GM06990 (cell line): ENCODE results near the gene CYBRD1.

Experiments
- DNase-seq: peaks from one replicate; pipeline ENCODE4 v3.0.0-alpha.2; 2011; ENCODE audit not compliant: insufficient read length; ENCODE audit errors: extremely low read depth
- H3K27me3 ChIP-seq: replicated peaks from 2 replicates; pipeline ENCODE4 v1.6.0; 2011; ENCODE audit warnings: low read length; ENCODE audit not compliant: control insufficient read depth, insufficient read depth
- H3K36me3 ChIP-seq: 2 replicates; pipeline ENCODE4 v1.5.1; 2011; ENCODE audit warnings: low read length; ENCODE audit not compliant: control insufficient read depth, insufficient read depth
- H3K4me3 ChIP-seq: replicated peaks from 2 replicates; pipeline ENCODE4 v1.5.1; 2011; ENCODE audit warnings: low read depth, mild to moderate bottlenecking, control low read depth, low read length
- CTCF ChIP-seq: IDR thresholded peaks from 2 replicates; pipeline ENCODE4 v1.5.1; 2011; ENCODE audit warnings: low read length, control low read depth, mild to moderate bottlenecking, inconsistent platforms; ENCODE audit not compliant: insufficient read depth, poor library complexity, severe bottlenecking

CYBRD1 gene

GRCh38 chr2:171595456-171595855, 73.2 kb downstream of the CYBRD1 start:
- Histone ChIP-seq H3K4me3 (no peak overlapping the region), H3K36me3 (no peaks in the 10 kb centered on the region), H3K27me3 (no peaks in the 10 kb centered on the region)
- no peak for DNase-seq
- TF ChIP-seq CTCF: no peak

- H3K27me3 ChIP-seq: no peaks in the 10 kb centered on the region
- H3K36me3 ChIP-seq: no peaks in the 10 kb centered on the region
- no peak for TF ChIP-seq CTCF
- DNase-seq: no peak
- no peak overlapping the region for H3K4me3 ChIP-seq
These were observed 73.6 kb downstream of the CYBRD1 start for GRCh38 chr2:171595896-171596295.

- DNase-seq: peak; percentile 13
These were observed 76.5 kb downstream of the CYBRD1 start for GRCh38 chr2:171598713-171599319.

GRCh38 chr2:171600126-171600525, 77.9 kb downstream of the CYBRD1 start:
- TF ChIP-seq CTCF: no peak
- Histone ChIP-seq H3K4me3 (no peak overlapping the region), H3K27me3 (no peaks in the 10 kb centered on the region)

More at GRCh38 chr2:171598713-171599319, 76.5 kb downstream of the CYBRD1 start:
- no peaks in the 10 kb centered on the region for H3K36me3 ChIP-seq
- H3K27me3 ChIP-seq: no peaks in the 10 kb centered on the region
- peak; percentile 71 for TF ChIP-seq CTCF
- no peak overlapping the region for H3K4me3 ChIP-seq

GRCh38 chr2:171602352-171602751, 80.1 kb downstream of the CYBRD1 start:
- DNase-seq: no peak
- no peaks in the 10 kb centered on the region for H3K27me3 ChIP-seq
- no peak overlapping the region for H3K4me3 ChIP-seq
- TF ChIP-seq CTCF: no peak
- H3K36me3 ChIP-seq: no peaks in the 10 kb centered on the region

More at GRCh38 chr2:171600126-171600525, 77.9 kb downstream of the CYBRD1 start:
- DNase-seq: no peak
- no peaks in the 10 kb centered on the region for H3K36me3 ChIP-seq
